Fibroblast of mammary gland (primary cell): Measurements from ENCODE around the gene TERB2.
A peak's percentile ranks its signal among the peaks of the same experiment; 100 is the strongest.
"Not testable (repeated sequence)": the region's sequence is repeated elsewhere in the genome, so short reads cannot be mapped to it uniquely, and the experiment has no call there.

Experiments used
- DNase-seq: peaks from one replicate; pipeline ENCODE4 v3.0.0-alpha.2; 2010; ENCODE audit warnings: low read depth
- H3K4me3 ChIP-seq: 2 replicates; pipeline ENCODE4 v1.5.1; 2011; ENCODE audit warnings: low read depth, mild to moderate bottlenecking, low read length, moderate library complexity; ENCODE audit not compliant: control insufficient read depth
- TF ChIP-seq, protein P1 (sequence below): conservative IDR thresholded peaks from 2 replicates; pipeline ENCODE4 v1.5.1; 2011; ENCODE audit warnings: low read depth, low read length, inconsistent platforms; ENCODE audit not compliant: control insufficient read depth, insufficient read depth

TERB2 gene, protein sequence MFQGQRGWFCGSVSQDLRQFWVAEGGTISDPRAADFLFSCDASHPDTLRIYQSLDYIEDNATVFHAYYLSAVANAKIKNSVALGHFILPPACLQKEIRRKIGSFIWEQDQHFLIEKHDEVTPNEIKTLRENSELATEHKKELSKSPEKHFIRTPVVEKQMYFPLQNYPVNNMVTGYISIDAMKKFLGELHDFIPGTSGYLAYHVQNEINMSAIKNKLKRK

DNA sequence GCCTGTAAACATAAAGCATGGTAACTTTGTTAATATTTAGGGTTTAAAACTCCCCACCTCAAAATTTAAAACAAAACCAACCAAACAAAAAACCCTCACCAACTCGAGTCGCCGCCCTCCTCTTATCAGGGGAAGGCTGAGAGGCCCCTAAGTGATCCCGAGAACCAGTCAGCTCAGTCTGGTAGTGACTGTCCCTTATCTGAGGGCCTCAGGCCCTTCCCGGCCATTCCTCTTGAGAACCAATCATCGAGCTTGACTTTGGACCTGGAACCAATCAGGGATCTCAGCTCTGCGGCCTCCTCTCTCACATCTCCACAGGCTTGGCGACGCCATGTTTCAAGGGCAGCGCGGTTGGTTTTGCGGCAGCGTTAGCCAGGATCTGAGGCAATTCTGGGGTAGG is at the start of gene TERB2:
Gene TERB2, plus strand, starts transcription at position 300 of the 400 bp plus-strand sequence. Its CDS starts 32 bp downstream, at position 332.
- no peak within 1 kb of the TSS for H3K4me3 ChIP-seq
- TF ChIP-seq, protein P1, sequence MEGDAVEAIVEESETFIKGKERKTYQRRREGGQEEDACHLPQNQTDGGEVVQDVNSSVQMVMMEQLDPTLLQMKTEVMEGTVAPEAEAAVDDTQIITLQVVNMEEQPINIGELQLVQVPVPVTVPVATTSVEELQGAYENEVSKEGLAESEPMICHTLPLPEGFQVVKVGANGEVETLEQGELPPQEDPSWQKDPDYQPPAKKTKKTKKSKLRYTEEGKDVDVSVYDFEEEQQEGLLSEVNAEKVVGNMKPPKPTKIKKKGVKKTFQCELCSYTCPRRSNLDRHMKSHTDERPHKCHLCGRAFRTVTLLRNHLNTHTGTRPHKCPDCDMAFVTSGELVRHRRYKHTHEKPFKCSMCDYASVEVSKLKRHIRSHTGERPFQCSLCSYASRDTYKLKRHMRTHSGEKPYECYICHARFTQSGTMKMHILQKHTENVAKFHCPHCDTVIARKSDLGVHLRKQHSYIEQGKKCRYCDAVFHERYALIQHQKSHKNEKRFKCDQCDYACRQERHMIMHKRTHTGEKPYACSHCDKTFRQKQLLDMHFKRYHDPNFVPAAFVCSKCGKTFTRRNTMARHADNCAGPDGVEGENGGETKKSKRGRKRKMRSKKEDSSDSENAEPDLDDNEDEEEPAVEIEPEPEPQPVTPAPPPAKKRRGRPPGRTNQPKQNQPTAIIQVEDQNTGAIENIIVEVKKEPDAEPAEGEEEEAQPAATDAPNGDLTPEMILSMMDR = no peak
- DNase-seq = no peak

DNA sequence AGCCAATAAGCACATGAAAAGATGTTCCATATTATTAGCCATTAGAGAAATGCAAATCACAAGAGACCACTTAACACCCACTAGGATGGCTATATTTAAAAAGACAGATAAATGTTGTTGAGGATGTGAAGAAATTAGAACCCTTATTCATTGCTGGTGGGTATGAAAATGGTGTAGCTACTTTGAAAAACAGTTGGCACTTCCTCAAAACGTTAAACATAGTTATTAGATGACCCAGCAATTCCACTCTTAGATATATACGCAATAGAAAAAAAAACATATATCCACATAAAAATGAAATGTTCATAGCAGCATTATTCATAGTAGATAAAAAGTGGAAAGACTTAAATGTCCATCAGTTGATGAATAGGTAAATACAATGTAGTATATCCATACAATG is 47.1 kb upstream of the TERB2 start:
- DNase-seq = no peak
- TF ChIP-seq, protein P1 = no peak
- no peak overlapping the region for H3K4me3 ChIP-seq

DNA sequence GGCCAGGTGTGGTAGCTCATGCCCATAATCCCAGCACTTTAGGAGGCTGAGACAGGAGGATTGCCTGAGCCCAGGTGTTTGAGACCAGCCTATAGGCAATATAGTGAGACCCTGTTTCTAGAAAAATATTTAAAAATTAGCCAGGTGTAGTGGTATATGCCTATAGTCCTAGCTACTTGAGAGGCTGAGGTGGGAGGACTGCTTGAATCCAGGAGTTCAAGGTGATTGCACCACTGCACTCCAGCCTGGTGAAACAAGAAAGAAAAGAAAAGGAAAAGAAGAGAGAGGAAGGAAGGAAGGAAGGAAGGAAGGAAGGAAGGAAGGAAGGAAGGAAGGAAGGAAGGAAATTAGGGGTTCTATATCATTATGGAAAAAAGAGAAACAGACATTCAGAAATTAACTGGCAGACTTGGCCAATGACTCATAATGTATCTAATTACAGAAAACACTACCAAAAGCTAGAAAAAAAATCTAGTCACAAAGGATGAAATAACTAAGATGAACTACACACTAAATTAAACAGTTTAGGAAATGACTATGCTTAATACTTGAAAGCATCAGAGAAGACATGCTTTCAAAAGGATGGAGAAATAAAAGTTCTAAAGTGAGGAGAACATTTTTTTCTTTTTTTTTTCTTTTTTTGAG is 45.4 kb upstream of the TERB2 start:
- no peak overlapping the region for H3K4me3 ChIP-seq
- TF ChIP-seq, protein P1 = no peak
- peak; percentile 0 for DNase-seq

DNA sequence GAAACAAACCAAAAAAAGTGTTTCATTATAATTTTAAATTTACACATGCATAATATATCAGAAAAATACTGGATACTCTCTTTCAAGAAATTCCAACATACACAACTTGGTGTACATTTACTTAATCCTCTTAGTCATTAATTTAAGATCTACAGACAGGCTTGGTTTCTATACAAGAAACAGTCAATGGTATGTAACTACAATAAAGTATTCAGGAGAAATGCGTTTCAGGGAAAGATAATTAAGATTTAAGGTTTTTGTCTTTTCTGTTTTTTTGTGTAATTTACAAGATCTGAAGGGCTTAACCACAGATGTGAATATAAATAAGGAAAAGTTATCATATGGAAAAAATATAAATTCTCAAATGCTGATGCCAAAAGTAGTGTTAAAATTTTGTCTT is 44.3 kb upstream of the TERB2 start:
- not testable (repeated sequence) for DNase-seq, H3K4me3 ChIP-seq

DNA sequence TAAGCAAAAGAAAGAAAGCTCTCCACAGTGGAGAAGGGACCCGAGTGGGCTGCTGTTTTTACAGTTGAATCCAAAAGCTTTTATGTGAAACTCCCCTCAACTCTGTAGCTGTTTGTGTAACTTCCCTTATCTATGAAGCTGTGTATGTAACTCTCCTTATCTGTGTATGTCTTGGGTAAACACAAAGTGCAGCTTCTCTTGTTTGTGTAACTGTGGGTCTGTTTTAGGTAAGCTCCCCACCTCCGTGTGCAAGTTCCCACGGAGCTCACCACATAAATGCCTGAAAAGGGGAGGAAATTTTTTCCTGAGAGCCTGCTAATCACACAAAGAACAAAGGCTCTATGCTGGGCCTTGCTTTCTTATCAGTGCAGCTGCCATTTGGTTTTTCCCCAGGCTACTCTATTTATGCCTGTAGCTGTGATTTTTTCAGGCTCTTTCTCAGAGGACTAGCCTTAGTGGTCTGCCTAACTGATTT is 43.5 kb upstream of the TERB2 start:
- H3K4me3 ChIP-seq = not testable (repeated sequence)

DNA sequence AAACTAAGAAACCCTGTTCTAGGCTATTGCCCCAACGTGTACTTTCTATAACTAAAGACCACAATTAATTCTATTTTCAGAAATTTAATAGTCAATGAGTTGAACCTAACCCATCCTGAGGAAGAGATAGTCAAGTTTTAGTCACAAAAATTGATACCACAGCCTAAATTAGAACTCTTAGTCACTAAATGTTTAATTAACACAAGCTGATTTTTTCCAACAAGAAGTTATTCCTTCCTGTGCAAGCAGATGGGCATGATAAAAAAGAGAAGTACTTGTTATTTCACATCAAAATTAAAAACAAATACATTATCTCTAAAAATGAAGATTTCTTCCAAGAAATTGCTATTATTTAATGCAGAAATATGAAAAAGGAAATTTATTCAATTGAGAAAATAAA is 38.4 kb upstream of the TERB2 start:
- no peak overlapping the region for H3K4me3 ChIP-seq
- TF ChIP-seq, protein P1 = no peak
- no peak for DNase-seq

More for the DNA sequence above, 43.5 kb upstream of the TERB2 start:
- DNase-seq = not testable (repeated sequence)

DNA sequence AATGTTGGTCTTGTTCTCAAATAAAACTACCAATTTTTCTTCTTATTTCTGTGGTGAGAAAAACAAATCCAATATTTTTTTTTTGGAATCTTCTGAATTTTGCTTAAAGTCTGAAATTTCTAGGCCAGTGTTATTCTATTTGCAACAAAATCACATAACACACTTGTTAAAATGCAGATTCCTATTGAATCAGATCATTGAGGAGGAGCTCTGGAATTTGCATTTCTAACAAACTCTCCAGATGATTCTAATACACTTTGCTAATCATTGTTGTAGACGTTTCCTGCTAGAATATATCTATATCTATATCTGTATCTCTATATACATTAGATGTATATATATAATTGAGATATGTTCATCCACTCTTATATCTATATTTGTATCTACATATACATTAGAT is 27.8 kb upstream of the TERB2 start:
- not testable (repeated sequence) for H3K4me3 ChIP-seq, DNase-seq

DNA sequence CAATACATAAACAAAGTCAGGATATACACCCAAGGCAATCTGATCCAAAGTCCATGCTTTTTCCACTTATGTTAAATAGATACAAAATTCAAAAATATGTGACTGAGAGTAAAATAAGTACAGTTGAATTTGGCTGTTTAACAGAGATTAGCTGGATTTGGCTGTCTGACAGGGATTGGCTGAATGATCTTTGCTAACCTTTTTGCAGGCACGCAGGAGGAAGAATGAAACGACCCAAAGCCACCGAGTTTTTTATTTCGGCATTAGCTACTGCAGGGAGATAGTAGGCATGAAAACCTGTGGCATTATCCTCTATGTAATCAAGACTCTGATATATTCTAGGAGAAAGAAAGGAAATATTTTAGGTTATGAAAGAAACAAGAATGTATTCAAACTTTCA is 26.2 kb upstream of the TERB2 start:
- DNase-seq, H3K4me3 ChIP-seq: not testable (repeated sequence)

DNA sequence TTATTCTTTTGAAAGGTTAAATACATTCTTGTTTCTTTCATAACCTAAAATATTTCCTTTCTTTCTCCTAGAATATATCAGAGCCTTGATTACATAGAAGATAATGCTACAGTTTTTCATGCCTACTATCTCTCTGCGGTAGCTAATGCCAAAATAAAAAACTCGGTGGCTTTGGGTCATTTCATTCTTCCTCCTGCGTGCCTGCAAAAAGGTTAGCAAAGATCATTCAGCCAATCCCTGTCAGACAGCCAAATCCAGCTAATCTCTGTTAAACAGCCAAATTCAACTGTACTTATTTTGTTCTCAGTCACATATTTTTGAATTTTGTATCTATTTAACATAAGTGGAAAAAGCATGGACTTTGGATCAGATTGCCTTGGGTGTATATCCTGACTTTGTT is 1.8 kb downstream of the TERB2 start:
- H3K4me3 ChIP-seq, DNase-seq: not testable (repeated sequence)
